GM12878 (cell line): ENCODE data around the gene TLE3. TPM values are rescaled to one million over a fixed set of nuclear protein-coding genes. Genes with fewer than 3 reads are reported as not detected.

Experiments used
- ATAC-seq: fragments of 200-7000 bp; cut with Tn5 transposase; 3 replicates; pipeline ENCODE4 v1.9.1; 2020; ENCODE audit warnings: mild to moderate bottlenecking, moderate library complexity
- BruUV-seq: library from RNA; stranded (reverse); fragments of 400-500 nt; replicated peaks from 2 replicates; lab custom pipeline; 2021; lab: Mats Ljungman, UMichigan
- CTCF ChIA-PET: fragments of 300-600 bp; sonication (Branson Sonifier 250); formaldehyde crosslinking; extraction: SDS; loops from one replicate; lab custom pipeline; 2021; ENCODE audit warnings: inconsistent platforms; lab: Yijun Ruan, JAX
- POLR2A ChIA-PET: fragments of 350-600 bp; formaldehyde crosslinking; extraction: SDS; loops from one replicate; lab custom pipeline; 2021; ENCODE audit warnings: inconsistent platforms; lab: Charles Lee
- RAD21 ChIA-PET: fragments of 300-600 bp; sonication (Branson Sonifier 250); formaldehyde crosslinking; loops from one replicate; lab custom pipeline; 2023; ENCODE audit warnings: antibody characterized with exemption; ENCODE audit not compliant: unreplicated experiment; lab: Charles Lee
- SMC1A ChIA-PET: fragments of 300-600 bp; sonication (Branson Sonifier 250); formaldehyde crosslinking; loops from one replicate; lab custom pipeline; 2023; ENCODE audit not compliant: unreplicated experiment, uncharacterized antibody; lab: Charles Lee
- DNase-seq: peaks from one replicate; pipeline ENCODE4 v3.0.0-alpha.2; 2011; ENCODE audit warnings: low read depth, low spot score
- FAIRE-seq: peaks from 3 replicates; lab custom pipeline; 2011; peaks lifted over from hg19 to GRCh38; lab: Jason Lieb, UNC
- H2AFZ ChIP-seq: 2 replicates; pipeline ENCODE4 v1.6.0; 2011; ENCODE audit warnings: low read depth, low read length, control low read depth; ENCODE audit not compliant: control insufficient read depth
- H3K27ac ChIP-seq: 2 replicates; pipeline ENCODE4 v1.5.1; 2011; ENCODE audit warnings: control low read depth; ENCODE audit not compliant: control insufficient read depth, insufficient read depth
- H3K27me3 ChIP-seq, 2 experiments: replicated peaks in 1 of 2; 2 replicates each; pipeline versions ENCODE4 v1.6.0 to v1.6.1; 2011; ENCODE audit warnings: low read length in 1 of 2; ENCODE audit not compliant: control insufficient read depth in 2 of 2, insufficient read depth in 2 of 2
- H3K36me3 ChIP-seq, 2 experiments: 2 replicates each; pipeline ENCODE4 v1.5.1; 2011; ENCODE audit warnings: low read length in 1 of 2; ENCODE audit not compliant: control insufficient read depth in 2 of 2, insufficient read depth in 2 of 2
- H3K4me1 ChIP-seq: 2 replicates; pipeline ENCODE4 v1.6.1; 2011; ENCODE audit warnings: mild to moderate bottlenecking, low read length, moderate library complexity, mixed read lengths; ENCODE audit not compliant: control insufficient read depth, insufficient read depth
- H3K4me2 ChIP-seq: 2 replicates; pipeline ENCODE4 v1.6.0; 2011; ENCODE audit warnings: control low read depth; ENCODE audit not compliant: control insufficient read depth, insufficient read depth
- H3K4me3 ChIP-seq: fragments of 200-600 bp; sonication (generic); 2 replicates; pipeline ENCODE4 v1.5.1; 2016
- H3K79me2 ChIP-seq: 2 replicates; pipeline ENCODE4 v1.6.0; 2011; ENCODE audit warnings: low read length; ENCODE audit not compliant: control insufficient read depth, insufficient read depth
- H3K9ac ChIP-seq: 2 replicates; pipeline ENCODE4 v1.8.0; 2011; ENCODE audit warnings: low read length, control low read depth, mixed read lengths; ENCODE audit not compliant: control insufficient read depth, insufficient read depth
- H3K9me3 ChIP-seq: replicated peaks from 3 replicates; pipeline ENCODE4 v1.5.1; 2011; ENCODE audit warnings: mild to moderate bottlenecking, low read length; ENCODE audit not compliant: control insufficient read depth, insufficient read depth
- H4K20me1 ChIP-seq: 2 replicates; pipeline ENCODE4 v1.6.0; 2011; ENCODE audit not compliant: control insufficient read depth, insufficient read depth
- BCL11A ChIP-seq: IDR thresholded peaks from 2 replicates; pipeline ENCODE4 v1.6.1; 2011; ENCODE audit warnings: low read depth, low read length
- BCL3 ChIP-seq: IDR thresholded peaks from 2 replicates; pipeline ENCODE4 v1.6.1; 2011; ENCODE audit warnings: borderline replicate concordance, low read depth, mild to moderate bottlenecking, moderate library complexity, low read length; ENCODE audit not compliant: insufficient read depth, poor library complexity, severe bottlenecking
- CTCF ChIP-seq, 3 experiments: IDR thresholded peaks in 2 of 3; conservative IDR thresholded peaks in 1 of 3; 2 replicates each; pipeline ENCODE4 v1.5.1; 2011; ENCODE audit warnings: low read depth in 3 of 3, low read length in 3 of 3, mild to moderate bottlenecking in 3 of 3, control low read depth in 2 of 3, moderate library complexity in 2 of 3, inconsistent platforms in 1 of 3, mixed read lengths in 1 of 3; ENCODE audit not compliant: control insufficient read depth in 2 of 3, insufficient read depth in 1 of 3; ENCODE audit errors: extremely low read depth in 1 of 3
- HDAC2 ChIP-seq: fragments of 200-600 bp; sonication (generic); IDR thresholded peaks from 2 replicates; pipeline ENCODE4 v1.6.1; 2017
- JUNB ChIP-seq: IDR thresholded peaks from 2 replicates; pipeline ENCODE4 v1.6.1; 2016; ENCODE audit warnings: antibody characterized with exemption, mild to moderate bottlenecking
- MEF2B ChIP-seq: fragments of 450-650 bp; IDR thresholded peaks from 2 replicates; pipeline ENCODE4 v1.6.1; 2018; ENCODE audit warnings: mild to moderate bottlenecking, moderate library complexity; ENCODE audit not compliant: partially characterized antibody, poor library complexity, severe bottlenecking
- PAX5 ChIP-seq: IDR thresholded peaks from 2 replicates; pipeline ENCODE4 v1.6.1; 2011; ENCODE audit warnings: low read depth, low read length, borderline replicate concordance
- PAX8 ChIP-seq: fragments of 450-650 bp; IDR thresholded peaks from 2 replicates; pipeline ENCODE4 v1.6.1; 2017; ENCODE audit warnings: mild to moderate bottlenecking, moderate library complexity
- SPI1 ChIP-seq: IDR thresholded peaks from 2 replicates; pipeline ENCODE4 v1.6.1; 2011; ENCODE audit warnings: low read depth, mild to moderate bottlenecking, low read length, moderate library complexity, borderline replicate concordance; ENCODE audit not compliant: insufficient read depth
- TARDBP ChIP-seq: IDR thresholded peaks from 2 replicates; pipeline ENCODE4 v1.6.1; 2016; ENCODE audit warnings: borderline replicate concordance
- ZBTB40 ChIP-seq: fragments of 450-650 bp; IDR thresholded peaks from 2 replicates; pipeline ENCODE4 v1.6.1; 2016; ENCODE audit warnings: mild to moderate bottlenecking, moderate library complexity, borderline replicate concordance
- WGBS: methylation state at CpG from one replicate; pipeline ENCODE4 v1.1.6; 2016; ENCODE audit warnings: low lambda C conversion rate; ENCODE audit not compliant: insufficient replicate concordance, insufficient coverage; ENCODE audit errors: missing lambda C conversion rate; 5-methylcytosine and 5-hydroxymethylcytosine counted together
- in situ Hi-C: fragments of 300-500 bp; cut with MboI; formaldehyde crosslinking; loops from 9 replicates; pipeline ENCODE4 v1.14.3; 2018; ENCODE audit warnings: mixed read lengths
- intact Hi-C: fragments of 100-400 bp; cut with micrococcal nuclease; formaldehyde crosslinking; loops from one replicate; pipeline ENCODE4 v1.14.2; 2022; ENCODE audit not compliant: unreplicated experiment
- polyA plus RNA-seq, 11 experiments: library from polyadenylated mRNA; depleted of rRNA in 4 of 11; unstranded in 6 of 11; stranded (reverse) in 5 of 11; fragments of >200 nt; fragmentation: Nextera tagmentation in 4 of 11; fragmentation: Illumina TruSeq in 1 of 11; extraction: Ambion mirVana in 4 of 11; extraction: Trizol in 1 of 11; gene quantifications; 1 replicate in 1 of 11; 2 replicates in 10 of 11; pipeline versions ENCODE4 v1.2.1 to v1.2.3, GENCODE V29; 2011 to 2016; ENCODE audit warnings: inconsistent platforms in 2 of 11, missing spikeins in 2 of 11, low read depth in 1 of 11
- total RNA-seq, 4 experiments: library from RNA; depleted of rRNA in 3 of 4; stranded (reverse); fragments of >200 nt in 3 of 4; fragmentation: Illumina TruSeq in 1 of 4; extraction: Trizol in 1 of 4; gene quantifications; 2 replicates each; pipeline versions ENCODE4 v1.2.1 to v1.2.3, GENCODE V29; 2013 to 2021

The TLE3 gene
- total and polyA plus RNA-seq, 10 of the 15 experiments (the other 5 are each of a cell fraction or from before 2014, with no cell fraction given), result 1.2 to 65.5 (median 9.7) TPM

DNA sequence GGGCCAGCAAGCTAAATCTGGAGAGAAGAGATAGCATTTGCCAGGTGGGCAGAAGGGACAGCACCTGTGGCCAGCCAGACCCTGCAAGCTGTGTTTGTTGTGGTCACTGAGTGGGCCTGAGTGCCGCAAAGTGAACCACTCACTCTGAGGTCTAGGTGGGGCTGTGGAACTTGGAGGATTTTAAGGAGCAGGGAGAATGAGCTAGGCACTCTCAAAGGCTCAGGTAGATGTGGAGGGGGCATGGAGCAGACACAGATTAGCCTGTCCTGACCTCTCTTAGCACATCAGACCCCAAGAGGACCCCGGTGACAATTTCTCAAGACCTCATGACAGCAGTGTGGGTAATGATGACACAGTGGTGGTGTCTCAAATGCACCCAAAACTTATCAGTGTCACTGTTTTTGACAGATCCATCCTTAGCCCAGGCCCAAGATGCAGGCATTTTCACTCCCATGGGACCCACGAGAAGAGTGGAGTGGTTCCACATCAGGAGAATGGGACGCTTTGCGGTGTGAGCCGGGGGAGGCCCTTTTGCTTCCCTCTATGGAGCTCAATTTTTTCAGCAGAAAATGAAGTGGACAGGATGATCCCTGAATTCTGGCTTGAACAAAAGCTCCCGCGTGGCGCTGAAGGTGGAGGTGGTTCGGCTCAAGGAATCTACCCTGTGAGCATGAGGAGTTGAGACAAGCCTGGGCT lies 43.8 kb upstream of the TLE3 start (continued):
- no peak for TF ChIP-seq MEF2B
- TF ChIP-seq PAX5, result peak; percentile 56; the same call in 1 of the 2 replicates
- no peak for TF ChIP-seq SPI1
- 0 out of 2 replicates have a peak, but pooled peaks have one; percentile 7 for TF ChIP-seq BCL11A
- TF ChIP-seq BCL3, result peak; percentile 51

DNA sequence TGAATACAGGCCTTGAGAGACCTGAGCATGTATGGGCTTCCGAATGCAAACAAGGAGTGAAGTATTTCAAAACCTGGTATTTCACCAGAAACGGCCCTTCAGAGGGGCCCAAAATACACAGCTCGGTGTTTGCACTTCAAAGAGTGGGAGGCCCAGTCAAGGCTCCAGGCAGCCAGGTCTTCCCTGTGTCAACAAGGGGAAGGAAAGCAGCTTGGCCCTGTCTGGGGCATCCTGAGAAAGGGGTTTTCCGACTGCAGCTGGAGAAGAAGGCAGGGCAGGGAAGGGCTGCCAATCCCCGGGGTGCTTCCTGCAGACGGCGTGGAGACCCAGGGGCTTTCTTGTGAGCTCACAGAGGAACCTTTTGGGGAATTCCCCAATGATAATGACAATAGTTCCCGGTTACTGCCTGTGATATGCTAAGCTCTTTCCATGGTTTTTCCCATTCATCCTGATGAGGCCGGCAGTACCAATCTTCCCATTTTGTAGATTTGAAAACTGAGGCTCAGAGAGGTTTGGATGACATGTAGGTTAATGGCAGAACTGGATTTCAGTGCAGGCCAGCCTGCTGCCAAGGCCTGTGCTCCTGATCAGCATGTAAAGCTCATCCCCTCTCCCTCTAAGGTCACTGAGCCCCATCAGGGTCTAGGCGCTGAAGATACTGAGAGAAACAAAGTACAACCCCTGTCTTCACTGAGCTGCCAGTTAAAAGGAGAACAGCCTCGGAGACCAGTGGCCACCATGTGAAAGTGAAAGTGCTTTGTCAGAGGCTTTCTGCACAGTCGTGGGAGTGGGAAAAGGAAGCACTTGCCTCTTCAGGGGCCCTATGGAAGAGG lies 43.0 kb upstream of the TLE3 start:
- H3K27me3 ChIP-seq, result no peaks in the 10 kb centered on the region
- H4K20me1 ChIP-seq, result no peaks in the 10 kb centered on the region
- intact Hi-C loops (loop anchor here (5.0 kb wide), 1 partner anchor 43 kb away; the partner anchor contains the start of gene TLE3), in situ Hi-C loops (no loop called here)
- 0 out of 2 replicates have a peak overlapping the region, but pooled peaks have one; percentile 28 for H3K9ac ChIP-seq
- no peaks in the 10 kb centered on the region for H3K9me3 ChIP-seq
- ChIA-PET RAD21 (interaction anchor here (0.9 to 4.1 kb wide), 17 partner anchors 9 to 473 kb away, joined by 3 to 51 read pairs (median 5); partner anchors contain the start of gene TLE3), CTCF (interaction anchor here (0.7 to 3.5 kb wide), 11 partner anchors 9 to 347 kb away, joined by 3 to 10 read pairs (median 4); no protein-coding TSS in a partner anchor), POLR2A (interaction anchor here (0.7 to 3.3 kb wide), 11 partner anchors 10 to 105 kb away, joined by 3 to 14 read pairs (median 5); partner anchors contain the start of gene TLE3), SMC1A (interaction anchor here (0.9 to 3.0 kb wide), 15 partner anchors 9 to 199 kb away, joined by 3 to 30 read pairs (median 5); partner anchors contain the start of gene TLE3)
- H3K27ac ChIP-seq, result peak overlapping the region; percentile 78
- H3K4me3 ChIP-seq, result peak overlapping the region; percentile 55
- H3K79me2 ChIP-seq, result no peaks in the 10 kb centered on the region
- no peak for DNase-seq
- peak; percentile 84 for FAIRE-seq
- no peaks in the 10 kb centered on the region for H3K36me3 ChIP-seq
- peaks cover 28% of the 10 kb centered on the region for H3K4me1 ChIP-seq
- H3K4me2 ChIP-seq, result peak overlapping the region; percentile 88
- peak overlapping the region; percentile 62 for H2AFZ ChIP-seq
- BruUV-seq, result no TSS peak
- ATAC-seq, result peak; percentile 88
- WGBS, result 8% methylated on average over 12 of the region's 12 CpGs
- TF ChIP-seq HDAC2 (0 out of 2 replicates have a peak, but pooled peaks have one; percentile 31), CTCF (IDR thresholded peaks at IDR 0.05 in 2 of 3, conservative IDR thresholded peaks at IDR 0.05 in 1 of 3; ENCODE audit: control insufficient read depth in 2 of 3, extremely low read depth in 1 of 3, insufficient read depth in 1 of 3, low read depth in 3 of 3, low read length in 3 of 3) (no peak), PAX8 (no peak), JUNB (peak; percentile 27; the same call in 1 of the 2 replicates), TARDBP (no peak), ZBTB40 (no peak)
